ENCODE measurements around the gene ARHGEF7. TPM values are rescaled to one million over a fixed set of nuclear protein-coding genes. Genes with fewer than 3 reads are reported as not detected.

Gene ARHGEF7
- total RNA-seq, 4 donors from 2014 or later: 11.5 to 57.2 (median 36.5) TPM

GRCh38 chr13:111239764-111240670, 124.9 kb downstream of the ARHGEF7 start:
- Histone ChIP-seq H3K27ac (no peak overlapping the region), H3K4me3 (no peak overlapping the region), H3K36me3 (peaks cover 0 to 92% (median 4%) of the 10 kb centered on the region in 3 donors), H3K27me3 (no peaks in the 10 kb centered on the region), H3K9me3 (no peaks in the 10 kb centered on the region), H3K4me1 (no peaks in the 10 kb centered on the region)
- no peak for TF ChIP-seq CTCF (IDR thresholded peaks at IDR 0.05)
- no peak for TF ChIP-seq POLR2A (IDR thresholded peaks at IDR 0.05)
- no peak for DNase-seq
- 84 to 89% methylated on average over 14 to 15 of the region's 15 CpGs for WGBS, 2 donors
- intact Hi-C loops (cut with DNase I): no loop called here

- intact Hi-C loops (cut with DNase I): no loop called here
- H3K4me3 ChIP-seq: no peak overlapping the region
- TF ChIP-seq CTCF (IDR thresholded peaks at IDR 0.05) (no peak), POLR2A (IDR thresholded peaks at IDR 0.05) (no peak)
- WGBS, 2 donors: 83 to 87% methylated on average over 4 to 10 of the region's 16 CpGs
- no peak for DNase-seq
- no peaks in the 10 kb centered on the region for H3K4me1 ChIP-seq
- no peaks in the 10 kb centered on the region for H3K9me3 ChIP-seq
- no peaks in the 10 kb centered on the region for H3K27me3 ChIP-seq
- H3K36me3 ChIP-seq: peaks cover 0 to 92% (median 4%) of the 10 kb centered on the region in 3 donors
- H3K27ac ChIP-seq: no peak overlapping the region
These were observed 126.1 kb downstream of the ARHGEF7 start for GRCh38 chr13:111241006-111241755.

GRCh38 chr13:111241862-111242261, 126.8 kb downstream of the ARHGEF7 start:
- H3K4me3 ChIP-seq: no peak overlapping the region
- intact Hi-C loops (cut with DNase I): no loop called here
- H3K4me1 ChIP-seq: no peaks in the 10 kb centered on the region
- H3K36me3 ChIP-seq: peaks cover 0 to 90% (median 4%) of the 10 kb centered on the region in 3 donors
- no peaks in the 10 kb centered on the region for H3K27me3 ChIP-seq
- H3K27ac ChIP-seq: no peak overlapping the region
- H3K9me3 ChIP-seq: no peaks in the 10 kb centered on the region
- WGBS, 2 donors: 88 to 89% methylated on average over 11 of the region's 11 CpGs
- TF ChIP-seq POLR2A (IDR thresholded peaks at IDR 0.05): no peak
- TF ChIP-seq CTCF (IDR thresholded peaks at IDR 0.05): no peak
- no peak for DNase-seq

DNA sequence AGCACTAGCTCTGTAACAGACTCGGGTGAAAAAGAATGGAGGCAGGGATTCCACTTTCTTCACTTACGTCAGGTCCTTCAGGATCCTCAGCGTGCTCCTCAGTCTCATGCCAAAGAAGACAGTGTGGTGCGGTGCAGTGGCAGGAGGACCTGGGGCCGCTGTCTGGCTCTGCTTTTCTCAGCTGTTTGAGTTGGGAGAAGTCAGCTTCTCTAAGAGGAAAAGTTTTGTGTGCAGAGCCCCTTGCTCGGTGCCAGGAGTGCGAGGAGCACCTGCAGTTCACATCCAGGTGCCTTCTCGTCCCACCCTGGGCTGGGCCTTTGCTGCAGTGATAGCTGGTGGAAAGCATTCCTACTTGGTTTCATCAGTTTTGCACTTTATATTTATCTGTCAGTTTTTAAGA, 127.5 kb downstream of the ARHGEF7 start:
- WGBS, 2 donors: 96 to 98% methylated on average over 8 of the region's 8 CpGs
- H3K4me3 ChIP-seq: no peak overlapping the region
- H3K27ac ChIP-seq: no peak overlapping the region
- no peak for DNase-seq
- no peak for TF ChIP-seq POLR2A (IDR thresholded peaks at IDR 0.05)
- TF ChIP-seq CTCF (IDR thresholded peaks at IDR 0.05): no peak
- H3K36me3 ChIP-seq: peaks cover 0 to 98% (median 4%) of the 10 kb centered on the region in 3 donors
- intact Hi-C loops (cut with DNase I): no loop called here
- H3K27me3 ChIP-seq: no peaks in the 10 kb centered on the region
- peaks cover 0 to 4% (median 0%) of the 10 kb centered on the region in 3 donors for H3K4me1 ChIP-seq
- no peaks in the 10 kb centered on the region for H3K9me3 ChIP-seq

DNA sequence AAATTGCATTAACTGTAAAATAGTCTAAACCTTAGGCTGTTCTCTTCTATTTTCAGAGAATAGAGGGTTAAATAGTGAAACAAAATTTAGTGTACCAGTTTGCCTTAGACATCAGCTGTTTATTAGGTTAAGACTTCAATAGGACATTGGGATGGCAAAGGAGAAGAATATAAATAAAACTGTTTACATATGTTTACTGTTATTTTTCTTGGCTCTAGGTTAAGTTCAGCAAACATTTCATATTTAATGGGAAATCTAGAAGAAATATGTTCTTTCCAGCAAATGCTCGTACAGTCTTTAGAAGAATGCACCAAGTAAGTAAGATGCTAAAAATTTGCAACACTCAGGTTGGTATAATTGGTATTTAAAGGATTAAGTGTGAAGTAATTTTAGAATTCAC, 128.9 kb downstream of the ARHGEF7 start:
- Histone ChIP-seq H3K9me3 (no peaks in the 10 kb centered on the region), H3K36me3 (peaks cover 0 to 97% (median 4%) of the 10 kb centered on the region in 3 donors), H3K4me1 (peaks cover 0 to 5% (median 0%) of the 10 kb centered on the region in 3 donors), H3K4me3 (no peak overlapping the region), H3K27ac (no peak overlapping the region), H3K27me3 (no peaks in the 10 kb centered on the region)
- DNase-seq: no peak
- intact Hi-C loops (cut with DNase I): no loop called here
- TF ChIP-seq CTCF (IDR thresholded peaks at IDR 0.05): no peak
- no peak for TF ChIP-seq POLR2A (IDR thresholded peaks at IDR 0.05)
- WGBS, 2 donors: 85 to 91% methylated on average over 1 of the region's 1 CpG
